Smooth muscle cell (in vitro differentiated cells): ENCODE results near the gene LDB2. TPM values are rescaled to one million over a fixed set of nuclear protein-coding genes. Genes with fewer than 3 reads are reported as not detected.
A peak's percentile ranks its signal among the peaks of the same experiment; 100 is the strongest.

Source experiments
- DNase-seq: peaks from one replicate; lab custom pipeline; 2025; ENCODE audit not compliant: unreplicated experiment; lab: John Stamatoyannopoulos, UW
- H2AFZ ChIP-seq: fragments of 200-600 bp; sonication (generic); 2 replicates; pipeline ENCODE4 v1.6.0; 2016; ENCODE audit warnings: antibody characterized with exemption, low read depth, mild to moderate bottlenecking
- H3F3A ChIP-seq: fragments of 200-600 bp; sonication (generic); 2 replicates; pipeline ENCODE4 v1.6.0; 2017; ENCODE audit warnings: antibody characterized with exemption, low read depth
- H3K27ac ChIP-seq: fragments of 200-600 bp; sonication (generic); 2 replicates; pipeline ENCODE4 v1.5.1; 2016; ENCODE audit warnings: low read depth, mild to moderate bottlenecking
- H3K27me3 ChIP-seq: fragments of 200-600 bp; sonication (generic); 2 replicates; pipeline ENCODE4 v1.6.1; 2016; ENCODE audit warnings: low read depth, mild to moderate bottlenecking
- H3K36me3 ChIP-seq: fragments of 200-600 bp; sonication (generic); 2 replicates; pipeline ENCODE4 v1.5.1; 2016; ENCODE audit warnings: low read depth
- H3K4me1 ChIP-seq: fragments of 200-600 bp; sonication (generic); 2 replicates; pipeline ENCODE4 v1.5.1; 2016; ENCODE audit warnings: low read depth
- H3K4me2 ChIP-seq: fragments of 200-600 bp; sonication (generic); 2 replicates; pipeline ENCODE4 v1.6.0; 2016; ENCODE audit warnings: mild to moderate bottlenecking
- H3K4me3 ChIP-seq: fragments of 200-600 bp; sonication (generic); 2 replicates; pipeline ENCODE4 v1.5.1; 2016; ENCODE audit warnings: mild to moderate bottlenecking
- H3K79me2 ChIP-seq: fragments of 200-600 bp; sonication (generic); 2 replicates; pipeline ENCODE4 v1.6.0; 2016; ENCODE audit warnings: low read depth, mild to moderate bottlenecking
- H3K9ac ChIP-seq: fragments of 200-600 bp; sonication (generic); 2 replicates; pipeline ENCODE4 v1.6.0; 2016; ENCODE audit warnings: low read depth
- H3K9me3 ChIP-seq: fragments of 200-600 bp; sonication (generic); replicated peaks from 2 replicates; pipeline ENCODE4 v1.5.1; 2016; ENCODE audit warnings: low read depth
- H4K20me1 ChIP-seq: fragments of 200-600 bp; sonication (generic); 2 replicates; pipeline ENCODE4 v1.6.0; 2016; ENCODE audit warnings: low read depth
- CTCF ChIP-seq: fragments of 200-600 bp; sonication (generic); IDR thresholded peaks from 2 replicates; pipeline ENCODE4 v1.5.1; 2017; ENCODE audit warnings: borderline replicate concordance, mild to moderate bottlenecking, antibody characterized with exemption; ENCODE audit not compliant: insufficient read depth, poor library complexity, severe bottlenecking
- WGBS: methylation state at CpG from one replicate; pipeline ENCODE4 v1.1.7; 2016; ENCODE audit warnings: low lambda C conversion rate; 5-methylcytosine and 5-hydroxymethylcytosine counted together
- polyA plus RNA-seq: library from polyadenylated mRNA; unstranded; fragments of >200 nt; fragmentation: Nextera tagmentation; extraction: Ambion mirVana; gene quantifications from 2 replicates; pipeline ENCODE4 v1.2.1, GENCODE V29; 2016
- total RNA-seq: library from RNA; depleted of rRNA; stranded (reverse); fragments of >200 nt; gene quantifications from 2 replicates; pipeline ENCODE4 v1.2.3, GENCODE V29; 2014

The LDB2 gene
- total and polyA plus RNA-seq, 2 experiments from 2014 or later, result 30.6 to 61.5 TPM

- no peaks in the 10 kb centered on the region for H3K4me1 ChIP-seq
- H3K9me3 ChIP-seq, result no peaks in the 10 kb centered on the region
- TF ChIP-seq CTCF, result no peak
- peak overlapping the region; percentile 23 for H2AFZ ChIP-seq
- no peak for DNase-seq
- no peaks in the 10 kb centered on the region for H4K20me1 ChIP-seq
- whole genome bisulfite sequencing, result 42% methylated on average over 8 of the region's 8 CpGs
- no peak overlapping the region for H3K27ac ChIP-seq
- H3F3A ChIP-seq, result no peaks in the 10 kb centered on the region
- no peak overlapping the region for H3K4me3 ChIP-seq
- no peaks in the 10 kb centered on the region for H3K79me2 ChIP-seq
- H3K4me2 ChIP-seq, result peak overlapping the region; percentile 23
- H3K9ac ChIP-seq, result no peak overlapping the region
- peaks cover 4% of the 10 kb centered on the region for H3K27me3 ChIP-seq
- H3K36me3 ChIP-seq, result no peaks in the 10 kb centered on the region
These were observed 10.8 kb upstream of the LDB2 start for GRCh38 chr4:16909281-16909680.

DNA sequence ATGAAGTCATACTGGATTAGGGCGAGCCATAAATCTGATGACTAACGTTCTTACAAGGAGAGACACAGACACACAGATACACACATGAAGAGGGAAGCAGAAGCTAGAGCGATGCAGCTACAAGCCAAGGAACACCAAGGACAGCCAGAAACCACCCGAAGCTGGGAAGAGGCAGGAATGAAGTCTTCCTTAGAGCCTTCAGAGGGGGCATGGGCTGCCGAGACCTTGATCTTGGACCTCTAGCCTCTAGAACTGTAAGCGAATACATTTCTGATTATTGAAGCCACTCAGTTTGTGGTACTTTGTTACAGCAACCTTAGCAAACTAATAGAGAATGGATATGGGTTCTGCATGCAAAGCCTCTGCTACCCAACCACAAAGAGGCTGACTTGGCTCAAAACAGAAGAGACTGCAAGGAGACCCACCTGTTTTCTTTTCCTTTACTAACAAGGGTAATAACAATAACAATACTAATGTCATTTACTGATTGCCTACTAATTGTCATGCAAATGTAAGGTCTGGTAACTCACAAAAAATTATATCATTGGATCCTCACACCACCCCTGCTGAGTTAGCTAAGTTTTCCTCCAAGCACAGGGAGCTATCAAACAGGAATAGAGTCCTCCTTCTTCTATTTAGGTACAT is 10.1 kb upstream of the LDB2 start:
- H3K79me2 ChIP-seq, result no peaks in the 10 kb centered on the region
- no peak overlapping the region for H3K4me3 ChIP-seq
- no peaks in the 10 kb centered on the region for H4K20me1 ChIP-seq
- H3K4me1 ChIP-seq, result no peaks in the 10 kb centered on the region
- no peak overlapping the region for H3K27ac ChIP-seq
- H3K4me2 ChIP-seq, result no peak overlapping the region
- no peaks in the 10 kb centered on the region for H3K36me3 ChIP-seq
- DNase-seq, result no peak
- no peak overlapping the region for H2AFZ ChIP-seq
- H3F3A ChIP-seq, result no peaks in the 10 kb centered on the region
- no peak overlapping the region for H3K9ac ChIP-seq
- no peak for TF ChIP-seq CTCF
- WGBS, result 70% methylated on average over 6 of the region's 6 CpGs
- H3K9me3 ChIP-seq, result no peaks in the 10 kb centered on the region
- peaks cover 4% of the 10 kb centered on the region for H3K27me3 ChIP-seq

DNA sequence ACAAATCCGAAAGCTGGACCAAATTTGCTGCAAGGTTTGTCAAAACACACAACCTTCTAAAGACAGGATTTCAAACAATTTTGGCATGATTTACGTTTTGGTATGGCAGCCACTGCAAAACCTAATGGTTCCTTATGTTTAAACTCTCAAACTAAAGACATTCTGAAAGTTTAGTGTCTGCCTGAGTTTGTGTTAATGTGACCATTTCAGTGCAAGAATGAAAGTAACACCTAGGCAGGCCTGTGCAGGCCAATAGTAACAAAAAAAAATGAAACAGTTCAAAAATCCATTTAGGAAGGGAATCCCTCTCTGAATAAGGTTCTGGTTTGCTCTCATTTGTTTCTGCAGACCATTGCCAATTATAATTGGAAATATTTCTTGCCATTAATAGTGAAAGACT is 1.9 kb upstream of the LDB2 start:
- Histone ChIP-seq H3K79me2 (peaks cover 14% of the 10 kb centered on the region), H3K4me1 (peaks cover 33% of the 10 kb centered on the region), H3F3A (peaks cover 23% of the 10 kb centered on the region), H3K27ac (no peak overlapping the region), H3K4me3 (no peak overlapping the region), H3K36me3 (no peaks in the 10 kb centered on the region), H2AFZ (peak overlapping the region; percentile 32), H3K9ac (no peak overlapping the region), H3K4me2 (no peak overlapping the region), H3K9me3 (no peaks in the 10 kb centered on the region), H4K20me1 (no peaks in the 10 kb centered on the region), H3K27me3 (no peaks in the 10 kb centered on the region)
- DNase-seq, result no peak
- WGBS, result 40% methylated on average over 2 of the region's 2 CpGs
- no peak for TF ChIP-seq CTCF
